ENCODE data around the gene CACNA2D1. TPM values are rescaled to one million over a fixed set of nuclear protein-coding genes. Genes with fewer than 3 reads are reported as not detected.
A peak's percentile ranks its signal among the peaks of the same experiment; 100 is the strongest.

The CACNA2D1 gene
- total RNA-seq, 1 donor from 2014 or later, result 46.1 TPM

GRCh38 chr7:82263920-82264782, 179.4 kb downstream of the CACNA2D1 start:
- intact Hi-C loops (cut with DNase I), result no loop called here
- ATAC-seq, result no peak

GRCh38 chr7:82258181-82258580, 185.4 kb downstream of the CACNA2D1 start:
- intact Hi-C loops (cut with DNase I), result no loop called here
- no peak for DNase-seq (ENCODE audit: missing footprints)
- ATAC-seq, result no peak

More at GRCh38 chr7:82263920-82264782, 179.4 kb downstream of the CACNA2D1 start:
- no peak for DNase-seq (ENCODE audit: missing footprints)

- DNase-seq (ENCODE audit: missing footprints), result no peak
- ATAC-seq, result no peak
- intact Hi-C loops (cut with DNase I), result no loop called here
Measured at GRCh38 chr7:82257118-82257695, 186.4 kb downstream of the CACNA2D1 start.

GRCh38 chr7:82255706-82256105, 187.9 kb downstream of the CACNA2D1 start:
- ATAC-seq (no peak), DNase-seq (ENCODE audit: missing footprints) (no peak)
- intact Hi-C loops (cut with DNase I), result no loop called here

GRCh38 chr7:82250598-82250997, 193.0 kb downstream of the CACNA2D1 start:
- intact Hi-C loops (cut with DNase I), result no loop called here
- ATAC-seq, result no peak
- no peak for DNase-seq (ENCODE audit: missing footprints)

GRCh38 chr7:82249979-82250378, 193.6 kb downstream of the CACNA2D1 start:
- ATAC-seq (peak; percentile 35), DNase-seq (ENCODE audit: missing footprints) (no peak)
- intact Hi-C loops (cut with DNase I), result no loop called here

GRCh38 chr7:82247814-82248433, 195.7 kb downstream of the CACNA2D1 start:
- ATAC-seq, result no peak
- DNase-seq (ENCODE audit: missing footprints), result no peak
- intact Hi-C loops (cut with DNase I), result no loop called here

- DNase-seq (ENCODE audit: missing footprints) (no peak), ATAC-seq (no peak)
- intact Hi-C loops (cut with DNase I), result no loop called here
Measured at GRCh38 chr7:82244947-82245517, 198.5 kb downstream of the CACNA2D1 start.

GRCh38 chr7:82241356-82241755, 202.2 kb downstream of the CACNA2D1 start:
- ATAC-seq (no peak), DNase-seq (ENCODE audit: missing footprints) (no peak)
- intact Hi-C loops (cut with DNase I), result no loop called here

- ATAC-seq (no peak), DNase-seq (ENCODE audit: missing footprints) (no peak)
- intact Hi-C loops (cut with DNase I), result loop anchor here (2.0 kb wide), 1 partner anchor 207 kb away; the partner anchor contains the start of gene CACNA2D1
Measured at GRCh38 chr7:82235713-82236112, 207.9 kb downstream of the CACNA2D1 start.

GRCh38 chr7:82234457-82235049, 209.0 kb downstream of the CACNA2D1 start:
- ATAC-seq, result no peak
- intact Hi-C loops (cut with DNase I), result loop anchor here (1.0 to 5.0 kb wide), 4 partner anchors 187 to 338 kb away; partner anchors contain the start of gene CACNA2D1

GRCh38 chr7:82230811-82231581, 212.6 kb downstream of the CACNA2D1 start:
- ATAC-seq (no peak), DNase-seq (ENCODE audit: missing footprints) (no peak)
- intact Hi-C loops (cut with DNase I), result loop anchor here (5.0 kb wide), 2 partner anchors 184 to 341 kb away; no protein-coding TSS in a partner anchor

More at GRCh38 chr7:82234457-82235049, 209.0 kb downstream of the CACNA2D1 start:
- DNase-seq (ENCODE audit: missing footprints), result no peak

- intact Hi-C loops (cut with DNase I), result no loop called here
- DNase-seq (ENCODE audit: missing footprints), result no peak
- no peak for ATAC-seq
Measured at GRCh38 chr7:82229164-82229563, 214.4 kb downstream of the CACNA2D1 start.

- ATAC-seq (no peak), DNase-seq (ENCODE audit: missing footprints) (no peak)
- intact Hi-C loops (cut with DNase I), result no loop called here
Measured at GRCh38 chr7:82226191-82226590, 217.4 kb downstream of the CACNA2D1 start.

- ATAC-seq (no peak), DNase-seq (ENCODE audit: missing footprints) (no peak)
- intact Hi-C loops (cut with DNase I), result no loop called here
Measured at GRCh38 chr7:82224529-82224928, 219.0 kb downstream of the CACNA2D1 start.

- ATAC-seq, result no peak
- no peak for DNase-seq (ENCODE audit: missing footprints)
- intact Hi-C loops (cut with DNase I), result no loop called here
Measured at GRCh38 chr7:82223580-82223979, 220.0 kb downstream of the CACNA2D1 start.

- no peak for ATAC-seq
- no peak for DNase-seq (ENCODE audit: missing footprints)
- intact Hi-C loops (cut with DNase I), result no loop called here
Measured at GRCh38 chr7:82221152-82221674, 222.4 kb downstream of the CACNA2D1 start.

GRCh38 chr7:82212466-82212865, 231.1 kb downstream of the CACNA2D1 start:
- no peak for DNase-seq (ENCODE audit: missing footprints)
- intact Hi-C loops (cut with DNase I), result no loop called here
- ATAC-seq, result no peak

Data from Right ventricle myocardium inferior (tissue), 1 donor.